Pancreas (tissue), 10 donors: ENCODE data around the gene TRERF1. TPM values are rescaled to one million over a fixed set of nuclear protein-coding genes. Genes with fewer than 3 reads are reported as not detected.

ENCODE experiments used
- ATAC-seq, 4 donors: fragments of 200-7000 bp; cut with Tn5 transposase; one replicate each; pipeline versions ENCODE4 v1.8.0 to v1.9.1; 2020; ENCODE audit warnings: mild to moderate bottlenecking in 4 of 4, moderate library complexity in 4 of 4
- DNase-seq, 6 donors: peaks; one replicate each; pipeline ENCODE4 v3.0.0-alpha.2; 2020
- FAIRE-seq: peaks from 2 replicates; lab custom pipeline; 2012; peaks lifted over from hg19 to GRCh38; lab: Jason Lieb, UNC
- H3K27ac ChIP-seq, 4 donors: fragments of 200-600 bp; sonication (generic); 1 replicate in 3 of 4; 2 replicates in 1 of 4; pipeline versions ENCODE4 v1.5.0 to v1.8.0; 2020
- H3K27me3 ChIP-seq, 4 donors: fragments of 200-600 bp; one replicate each; pipeline ENCODE4 v1.8.0; 2021
- H3K36me3 ChIP-seq, 3 donors: fragments of 200-600 bp; sonication (generic) in 1 of 3; one replicate each; pipeline versions ENCODE4 v1.5.0 to v1.8.0; 2020 to 2021
- H3K4me1 ChIP-seq, 3 donors: fragments of 200-600 bp; one replicate each; pipeline ENCODE4 v1.8.0; 2021
- H3K4me3 ChIP-seq, 4 donors: fragments of 200-600 bp; sonication (generic) in 2 of 4; one replicate each; pipeline versions ENCODE4 v1.5.0 to v1.8.0; 2020 to 2021
- H3K9me3 ChIP-seq, 4 donors: fragments of 200-600 bp; one replicate each; pipeline ENCODE4 v1.8.0; 2021
- WGBS, 2 donors: extraction: QIAGEN DNeasy Blood & Tissue Kit; methylation state at CpG; one replicate each; pipeline ENCODE4 v1.1.7; 2013; 5-methylcytosine and 5-hydroxymethylcytosine counted together
- intact Hi-C, 3 donors: fragments of 100-400 bp; cut with DNase I; formaldehyde crosslinking; loops; one replicate each; pipeline versions ENCODE4 v1.11.1 to v1.14.2; 2022
- polyA plus RNA-seq, 2 donors: library from polyadenylated mRNA; stranded (reverse); fragments of 200-250 nt; gene quantifications; one replicate each; pipeline ENCODE4 v1.2.3, GENCODE V29; 2013
- total RNA-seq, 6 donors: library from RNA; stranded (reverse); fragmentation: NEBNext Ultra II Directional in 4 of 6; extraction: Animal tissue kit (Norgen Biotek cat#: 25700) in 4 of 6; gene quantifications; one replicate each; pipeline versions ENCODE4 v1.2.1 to v1.2.4, GENCODE V29; 2021 to 2023
- TF ChIP-seq, protein P1 (sequence below), 4 donors: fragments of 200-600 bp; sonication (generic) in 3 of 4; IDR thresholded peaks; one replicate each; pipeline versions ENCODE4 v1.5.0 to v1.8.0; 2021; ENCODE audit warnings: antibody characterized with exemption in 4 of 4
- donor health status: healthy with polysubstance abuse.
- donor health status: DM: no; HTN: no; CAD: no; lungs with moderate emphysema.
- donor health status: DM: no; HTN: no; CAD: no.
- donor health status: control.
- donor health status: control.
- donor health status: Bipolar disorder and iron deficiency.
- donor health status: DM: yes; HTN: yes; CAD: no.
- donor health status: DM: no; HTN: no; CAD: no.
- donor health status: DM: no; HTN: no; CAD: no.
- donor health status: DM: yes; HTN: yes; CAD: no.

TRERF1 gene
- total and polyA plus RNA-seq, 8 donors = 0.94 to 2.5 (median 1.5) TPM

DNA sequence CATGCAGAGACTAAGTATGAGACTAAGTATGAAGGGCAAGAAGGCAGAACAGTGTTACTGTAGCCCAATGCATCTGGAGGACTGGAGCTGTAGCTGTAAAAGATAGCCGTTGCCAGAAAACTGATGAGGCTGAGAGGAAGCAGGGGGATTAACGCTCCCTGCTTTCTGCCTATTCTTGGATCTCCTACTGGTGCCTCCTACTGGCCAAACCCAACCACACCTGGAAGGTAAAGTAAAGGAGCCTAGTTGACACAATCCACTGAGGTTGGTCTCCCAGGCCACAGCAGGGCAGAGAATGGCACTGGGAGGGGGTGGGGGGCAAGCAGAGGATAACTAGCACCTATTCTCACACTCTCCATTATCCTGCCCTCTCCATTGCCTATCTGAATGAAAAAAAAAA, 129.1 kb downstream of the TRERF1 start:
- no peak for ATAC-seq
- no peak for FAIRE-seq
- Histone ChIP-seq H3K27ac (no peak overlapping the region), H3K9me3 (no peaks in the 10 kb centered on the region), H3K27me3 (no peaks in the 10 kb centered on the region), H3K36me3 (no peaks in the 10 kb centered on the region), H3K4me3 (no peak overlapping the region), H3K4me1 (peaks cover 0 to 6% (median 0%) of the 10 kb centered on the region in 3 donors)
- DNase-seq = no peak
- TF ChIP-seq, protein P1, sequence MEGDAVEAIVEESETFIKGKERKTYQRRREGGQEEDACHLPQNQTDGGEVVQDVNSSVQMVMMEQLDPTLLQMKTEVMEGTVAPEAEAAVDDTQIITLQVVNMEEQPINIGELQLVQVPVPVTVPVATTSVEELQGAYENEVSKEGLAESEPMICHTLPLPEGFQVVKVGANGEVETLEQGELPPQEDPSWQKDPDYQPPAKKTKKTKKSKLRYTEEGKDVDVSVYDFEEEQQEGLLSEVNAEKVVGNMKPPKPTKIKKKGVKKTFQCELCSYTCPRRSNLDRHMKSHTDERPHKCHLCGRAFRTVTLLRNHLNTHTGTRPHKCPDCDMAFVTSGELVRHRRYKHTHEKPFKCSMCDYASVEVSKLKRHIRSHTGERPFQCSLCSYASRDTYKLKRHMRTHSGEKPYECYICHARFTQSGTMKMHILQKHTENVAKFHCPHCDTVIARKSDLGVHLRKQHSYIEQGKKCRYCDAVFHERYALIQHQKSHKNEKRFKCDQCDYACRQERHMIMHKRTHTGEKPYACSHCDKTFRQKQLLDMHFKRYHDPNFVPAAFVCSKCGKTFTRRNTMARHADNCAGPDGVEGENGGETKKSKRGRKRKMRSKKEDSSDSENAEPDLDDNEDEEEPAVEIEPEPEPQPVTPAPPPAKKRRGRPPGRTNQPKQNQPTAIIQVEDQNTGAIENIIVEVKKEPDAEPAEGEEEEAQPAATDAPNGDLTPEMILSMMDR (IDR thresholded peaks at IDR 0.05) = no peak
- intact Hi-C loops = no loop called here
- WGBS, 2 donors = 76 to 77% methylated on average over 2 of the region's 2 CpGs

DNA sequence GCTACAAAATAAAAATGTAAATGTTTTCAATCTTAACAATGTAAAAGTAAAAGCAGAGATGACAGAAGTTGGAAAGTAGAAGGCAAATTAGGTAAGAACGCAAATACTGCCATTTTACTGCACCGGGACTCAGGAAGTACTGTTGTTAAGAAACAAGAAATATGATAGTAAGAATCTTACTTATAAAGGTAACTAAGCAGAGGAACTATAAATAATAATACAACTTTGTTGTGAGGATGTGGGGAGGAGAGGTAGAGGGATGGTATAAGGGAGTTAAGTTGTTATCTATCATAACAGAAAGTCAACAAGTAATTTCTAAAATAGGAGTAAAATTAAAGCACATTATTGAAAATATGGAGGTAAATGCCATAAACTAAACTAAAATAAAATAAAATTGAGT, 129.8 kb downstream of the TRERF1 start:
- 96 to 97% methylated on average over 2 of the region's 2 CpGs for WGBS, 2 donors

DNA sequence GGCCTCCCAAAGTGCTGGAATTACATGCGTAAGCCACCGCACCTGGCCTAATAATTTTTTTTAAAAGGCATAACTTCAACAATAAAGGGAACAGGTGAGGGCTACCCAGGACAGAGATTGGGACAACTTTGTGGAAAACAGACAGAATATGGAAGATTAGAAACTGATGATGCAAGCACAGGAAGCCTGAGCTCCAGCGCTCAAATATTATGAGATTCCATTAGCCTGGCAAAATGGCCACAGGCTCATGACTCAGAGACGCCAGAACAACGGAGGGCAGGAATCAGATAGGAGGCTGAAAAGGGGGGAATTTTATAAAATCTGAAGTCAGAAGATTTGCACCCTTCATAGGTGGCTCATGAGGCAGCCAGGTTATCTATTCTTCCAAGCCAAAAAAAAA, 131.0 kb downstream of the TRERF1 start:
- TF ChIP-seq, protein P1 (IDR thresholded peaks at IDR 0.05) = no peak
- Histone ChIP-seq H3K4me1 (no peaks in the 10 kb centered on the region), H3K27ac (no peak overlapping the region), H3K27me3 (no peaks in the 10 kb centered on the region), H3K36me3 (no peaks in the 10 kb centered on the region), H3K4me3 (no peak overlapping the region), H3K9me3 (no peaks in the 10 kb centered on the region)
- intact Hi-C loops = no loop called here
- DNase-seq (no peak), FAIRE-seq (no peak), ATAC-seq (no peak)
- WGBS, 2 donors = 94 to 97% methylated on average over 5 of the region's 5 CpGs

More for the DNA sequence above, 129.8 kb downstream of the TRERF1 start:
- intact Hi-C loops = no loop called here
- TF ChIP-seq, protein P1 (IDR thresholded peaks at IDR 0.05) = no peak
- Histone ChIP-seq H3K36me3 (no peaks in the 10 kb centered on the region), H3K27me3 (no peaks in the 10 kb centered on the region), H3K4me3 (no peak overlapping the region), H3K9me3 (no peaks in the 10 kb centered on the region), H3K4me1 (peaks cover 0 to 6% (median 0%) of the 10 kb centered on the region in 3 donors), H3K27ac (no peak overlapping the region)
- ATAC-seq (no peak), DNase-seq (no peak), FAIRE-seq (no peak)

DNA sequence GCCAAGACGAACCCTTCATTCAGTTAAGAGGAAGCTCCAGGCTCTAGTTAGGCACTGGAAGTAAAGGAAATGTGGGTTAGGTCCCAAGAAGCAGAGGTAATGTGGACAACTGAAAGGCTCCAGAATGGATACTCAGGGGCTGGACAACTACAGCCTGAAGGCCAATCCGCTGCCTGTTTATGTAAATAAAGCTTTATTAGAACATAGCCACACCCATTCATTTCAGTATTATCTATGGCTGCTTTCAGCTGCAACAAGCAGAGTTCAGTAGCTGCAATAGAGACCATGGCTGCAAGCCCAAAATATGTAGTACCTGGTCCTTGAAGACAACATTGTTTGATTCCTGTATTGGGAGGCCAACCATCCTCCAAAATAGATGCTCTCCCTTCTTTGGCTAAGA, 133.2 kb downstream of the TRERF1 start:
- intact Hi-C loops = no loop called here
- H3K4me1 ChIP-seq = no peaks in the 10 kb centered on the region

DNA sequence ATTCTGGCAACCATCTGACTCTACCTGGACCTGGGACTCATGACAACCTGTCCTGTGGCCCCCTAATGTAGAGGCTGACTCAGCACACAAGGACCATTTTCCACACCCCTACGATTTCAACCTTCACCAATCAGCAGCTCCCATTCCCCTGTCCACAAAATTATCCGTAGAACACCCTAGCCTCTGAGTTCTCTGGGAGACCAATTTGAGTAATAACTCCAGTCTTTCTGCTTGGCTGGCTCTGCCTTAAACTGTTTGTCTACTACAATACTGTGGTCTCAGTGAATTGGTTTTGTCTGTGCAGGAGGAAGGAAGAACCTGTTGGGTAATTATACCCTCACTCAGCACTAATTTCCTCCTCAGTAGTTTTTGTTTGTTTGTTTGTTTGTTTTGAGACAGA, 134.7 kb downstream of the TRERF1 start:
- 75 to 83% methylated on average over 2 of the region's 2 CpGs for WGBS, 2 donors
- TF ChIP-seq, protein P1 (IDR thresholded peaks at IDR 0.05) = no peak
- Histone ChIP-seq H3K9me3 (no peaks in the 10 kb centered on the region), H3K27ac (peak overlapping the region in 1 of 4 donors; percentile 37), H3K27me3 (no peaks in the 10 kb centered on the region), H3K4me3 (no peak overlapping the region), H3K36me3 (no peaks in the 10 kb centered on the region), H3K4me1 (no peaks in the 10 kb centered on the region)
- no peak for DNase-seq
- ATAC-seq = peak in 1 of 4 donors; percentile 23
- intact Hi-C loops = no loop called here
- FAIRE-seq = no peak

More for the DNA sequence above, 133.2 kb downstream of the TRERF1 start:
- FAIRE-seq (no peak), ATAC-seq (no peak), DNase-seq (no peak)
- H3K4me3 ChIP-seq = no peak overlapping the region
- WGBS, 2 donors = 85 to 92% methylated on average over 2 of the region's 2 CpGs
- no peaks in the 10 kb centered on the region for H3K27me3 ChIP-seq
- no peaks in the 10 kb centered on the region for H3K36me3 ChIP-seq
- TF ChIP-seq, protein P1 (IDR thresholded peaks at IDR 0.05) = no peak
- H3K9me3 ChIP-seq = no peaks in the 10 kb centered on the region
- no peak overlapping the region for H3K27ac ChIP-seq
